ENCODE data around the gene CEBPB.

Gene CEBPB

GRCh38 chr20:50194831-50195523, 4.3 kb downstream of the CEBPB start:
- peak overlapping the region; percentile 100 for H3K4me3 ChIP-seq (ENCODE audit: low read length)
- no peak for TF ChIP-seq CTCF (conservative IDR thresholded peaks at IDR 0.05; ENCODE audit: low read length)
- no peak for DNase-seq (ENCODE audit: low read depth)

DNA sequence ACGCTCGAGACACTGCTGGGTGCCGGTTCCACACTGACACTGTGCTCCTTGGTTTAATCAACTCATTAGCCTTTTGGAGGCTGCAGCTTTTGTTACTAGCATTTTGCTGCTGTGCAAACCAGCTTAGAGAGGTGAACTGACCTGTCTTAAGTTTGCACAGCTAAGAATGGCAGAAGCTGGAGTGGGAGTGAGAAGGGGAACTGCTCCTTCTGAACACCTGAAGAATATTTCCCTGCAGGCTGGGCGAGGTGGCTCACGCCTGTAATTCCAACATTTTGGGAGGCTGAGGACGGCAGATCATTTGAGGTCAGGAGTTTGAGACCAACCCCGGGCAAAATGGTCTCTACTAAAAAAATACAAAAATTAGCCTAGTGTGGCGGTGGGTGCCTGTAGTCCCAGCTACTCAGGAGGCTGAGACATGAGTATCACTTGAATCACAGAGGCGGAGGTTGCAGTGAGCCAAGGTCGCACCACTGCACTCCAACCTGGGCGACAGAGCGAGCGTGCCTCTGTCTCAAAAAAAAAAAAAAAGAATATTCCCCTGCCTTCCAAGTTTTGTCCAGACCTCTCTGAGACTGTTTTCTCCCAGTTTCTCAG, 5.0 kb downstream of the CEBPB start:
- H3K4me3 ChIP-seq (ENCODE audit: low read length) = no peak overlapping the region
- no peak for DNase-seq (ENCODE audit: low read depth)
- TF ChIP-seq CTCF (conservative IDR thresholded peaks at IDR 0.05; ENCODE audit: low read length) = no peak

GRCh38 chr20:50196248-50196647, 5.6 kb downstream of the CEBPB start:
- no peak overlapping the region for H3K4me3 ChIP-seq (ENCODE audit: low read length)
- no peak for DNase-seq (ENCODE audit: low read depth)
- TF ChIP-seq CTCF (conservative IDR thresholded peaks at IDR 0.05; ENCODE audit: low read length) = no peak

DNA sequence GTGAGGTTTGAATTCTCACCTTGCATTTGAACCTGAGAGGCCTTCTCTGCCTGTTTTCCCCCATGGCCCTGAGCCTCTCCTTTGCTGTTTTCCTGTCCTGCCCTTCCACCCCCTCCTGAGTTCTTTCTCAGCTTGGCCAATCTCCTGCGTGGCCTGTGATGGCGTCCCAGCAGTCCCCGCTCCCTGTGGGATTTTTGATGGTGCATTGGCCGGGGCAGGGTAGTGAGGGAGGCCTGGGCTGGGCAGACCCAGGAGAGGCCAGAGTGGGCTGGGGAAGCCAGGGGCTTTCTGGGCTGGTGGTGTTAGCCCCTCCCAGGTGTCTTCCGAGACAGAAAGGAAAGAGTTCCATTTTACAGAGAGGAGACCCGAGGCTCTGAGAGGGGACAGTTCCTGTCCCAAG, 6.3 kb downstream of the CEBPB start:
- H3K4me3 ChIP-seq (ENCODE audit: low read length) = no peak overlapping the region
- no peak for DNase-seq (ENCODE audit: low read depth)
- no peak for TF ChIP-seq CTCF (conservative IDR thresholded peaks at IDR 0.05; ENCODE audit: low read length)

- TF ChIP-seq CTCF (conservative IDR thresholded peaks at IDR 0.05; ENCODE audit: low read length) = no peak
- no peak for DNase-seq (ENCODE audit: low read depth)
- no peak overlapping the region for H3K4me3 ChIP-seq (ENCODE audit: low read length)
Measured at GRCh38 chr20:50197463-50198179, 7.0 kb downstream of the CEBPB start.

GRCh38 chr20:50198180-50198666, 7.6 kb downstream of the CEBPB start:
- no peak for TF ChIP-seq CTCF (conservative IDR thresholded peaks at IDR 0.05; ENCODE audit: low read length)
- DNase-seq (ENCODE audit: low read depth) = no peak
- no peak overlapping the region for H3K4me3 ChIP-seq (ENCODE audit: low read length)
